IMR-90 (cell line): Measurements from ENCODE around the gene CRYBG3. TPM values are rescaled to one million over a fixed set of nuclear protein-coding genes. Genes with fewer than 3 reads are reported as not detected.

Experiments used
- ATAC-seq: fragments of 200-7000 bp; cut with Tn5 transposase; 2 replicates; pipeline ENCODE4 v1.9.1; 2020; ENCODE audit warnings: low read depth, mild to moderate bottlenecking, moderate library complexity
- BruUV-seq: library from RNA; stranded (reverse); fragments of 400-500 nt; replicated peaks from 2 replicates; lab custom pipeline; 2021; lab: Mats Ljungman, UMichigan
- CTCF ChIA-PET: fragments of 300-600 bp; formaldehyde crosslinking; extraction: SDS; loops from one replicate; lab custom pipeline; 2021; ENCODE audit warnings: antibody characterized with exemption; lab: Yijun Ruan, JAX
- POLR2A ChIA-PET: fragments of 300-600 bp; sonication (Branson Sonifier 250); formaldehyde crosslinking; loops from one replicate; lab custom pipeline; 2022; ENCODE audit warnings: antibody characterized with exemption; ENCODE audit not compliant: unreplicated experiment; lab: Charles Lee
- DNase-seq: peaks from one replicate; pipeline ENCODE4 v3.0.0; 2013
- H2AFZ ChIP-seq: replicated peaks from 2 replicates; pipeline ENCODE3; 2013; ENCODE audit warnings: low read length, mild to moderate bottlenecking; ENCODE audit not compliant: poor library complexity
- H2AK5ac ChIP-seq: 2 replicates; pipeline ENCODE4 v1.6.1; 2013; ENCODE audit warnings: low read depth, low read length, inconsistent platforms
- H2AK9ac ChIP-seq: replicated peaks from 2 replicates; pipeline ENCODE3; 2013; ENCODE audit warnings: mild to moderate bottlenecking, low read depth, low read length, moderate library complexity; ENCODE audit not compliant: poor library complexity
- H2BK120ac ChIP-seq: 2 replicates; pipeline ENCODE4 v1.6.1; 2013; ENCODE audit warnings: low read depth, low read length, inconsistent platforms
- H2BK15ac ChIP-seq: 3 replicates; pipeline ENCODE4 v1.6.1; 2013; ENCODE audit warnings: low read depth, low read length, inconsistent platforms
- H2BK20ac ChIP-seq: 2 replicates; pipeline ENCODE4 v1.6.1; 2013; ENCODE audit warnings: low read depth, mild to moderate bottlenecking, inconsistent platforms, low read length, moderate library complexity
- H2BK5ac ChIP-seq: 2 replicates; pipeline ENCODE4 v1.6.1; 2013; ENCODE audit warnings: mild to moderate bottlenecking, low read depth, low read length, inconsistent platforms; ENCODE audit not compliant: poor library complexity, severe bottlenecking
- H3K14ac ChIP-seq: replicated peaks from 2 replicates; pipeline ENCODE4 v1.6.1; 2013; ENCODE audit warnings: low read depth, low read length, inconsistent platforms
- H3K18ac ChIP-seq: 2 replicates; pipeline ENCODE4 v1.6.1; 2013; ENCODE audit warnings: low read depth, low read length, control low read depth
- H3K23ac ChIP-seq: 2 replicates; pipeline ENCODE4 v1.6.1; 2013; ENCODE audit warnings: low read depth, low read length, inconsistent platforms
- H3K27ac ChIP-seq: 2 replicates; pipeline ENCODE4 v1.5.1; 2013; ENCODE audit warnings: mild to moderate bottlenecking, control low read depth, low read length; ENCODE audit not compliant: insufficient read depth
- H3K27me3 ChIP-seq: 2 replicates; pipeline ENCODE4 v1.6.1; 2013; ENCODE audit warnings: low read length; ENCODE audit not compliant: control insufficient read depth, insufficient read depth
- H3K36me3 ChIP-seq: 2 replicates; pipeline ENCODE4 v1.6.1; 2013; ENCODE audit warnings: low read length, mixed read lengths; ENCODE audit not compliant: control insufficient read depth, insufficient read depth
- H3K4ac ChIP-seq: 2 replicates; pipeline ENCODE4 v1.6.1; 2013; ENCODE audit warnings: low read depth, low read length, inconsistent platforms
- H3K4me1 ChIP-seq: 2 replicates; pipeline ENCODE4 v1.6.1; 2013; ENCODE audit warnings: low read length, mixed read lengths; ENCODE audit not compliant: control insufficient read depth, insufficient read depth
- H3K4me2 ChIP-seq: 2 replicates; pipeline ENCODE4 v1.6.1; 2013; ENCODE audit warnings: low read depth, mild to moderate bottlenecking, control low read depth, low read length, moderate library complexity
- H3K4me3 ChIP-seq: 2 replicates; pipeline ENCODE4 v1.5.1; 2013; ENCODE audit warnings: low read depth, mild to moderate bottlenecking, control low read depth, low read length, moderate library complexity; ENCODE audit not compliant: insufficient read depth
- H3K56ac ChIP-seq: 2 replicates; pipeline ENCODE4 v1.6.1; 2013; ENCODE audit warnings: low read length, inconsistent platforms; ENCODE audit not compliant: insufficient read depth; ENCODE audit errors: extremely low read depth
- H3K79me1 ChIP-seq, 2 experiments: 2 replicates each; pipeline ENCODE4 v1.6.1; 2013; ENCODE audit warnings: low read length in 2 of 2, inconsistent platforms in 1 of 2, low read depth in 1 of 2
- H3K9ac ChIP-seq: 2 replicates; pipeline ENCODE4 v1.6.1; 2013; ENCODE audit warnings: low read depth, low read length, control low read depth
- H3K9me1 ChIP-seq: 2 replicates; pipeline ENCODE4 v1.6.1; 2013; ENCODE audit warnings: low read length, inconsistent platforms; ENCODE audit not compliant: insufficient read depth
- H3K9me3 ChIP-seq: 2 replicates; pipeline ENCODE4 v1.6.1; 2013; ENCODE audit warnings: low read length; ENCODE audit not compliant: control insufficient read depth, insufficient read depth
- H4K20me1 ChIP-seq: 2 replicates; pipeline ENCODE4 v1.6.1; 2013; ENCODE audit warnings: low read length, inconsistent platforms; ENCODE audit not compliant: insufficient read depth
- H4K5ac ChIP-seq: 2 replicates; pipeline ENCODE4 v1.6.1; 2013; ENCODE audit warnings: mild to moderate bottlenecking, low read depth, low read length, control low read depth
- H4K8ac ChIP-seq, 2 experiments: 2 replicates each; pipeline ENCODE4 v1.6.1; 2013; ENCODE audit warnings: low read depth in 2 of 2, low read length in 2 of 2, control low read depth in 1 of 2, inconsistent platforms in 1 of 2
- H4K91ac ChIP-seq: 2 replicates; pipeline ENCODE4 v1.6.1; 2013; ENCODE audit warnings: low read depth, low read length, inconsistent platforms; ENCODE audit not compliant: insufficient read depth
- BHLHE40 ChIP-seq: fragments of 150-350 bp; IDR thresholded peaks from 2 replicates; pipeline ENCODE4 v1.6.1; 2016; ENCODE audit warnings: mild to moderate bottlenecking, low read depth, low read length
- CEBPB ChIP-seq: IDR thresholded peaks from 2 replicates; pipeline ENCODE4 v1.6.1; 2012; ENCODE audit warnings: low read depth, low read length, improper control_type of control experiment
- CHD1 ChIP-seq: IDR thresholded peaks from 2 replicates; pipeline ENCODE4 v1.6.1; 2012; ENCODE audit warnings: low read depth, low read length, improper control_type of control experiment
- FOS ChIP-seq: fragments of 150-350 bp; IDR thresholded peaks from 2 replicates; pipeline ENCODE4 v1.6.1; 2016; ENCODE audit warnings: low read depth, low read length
- MAFK ChIP-seq: IDR thresholded peaks from 2 replicates; pipeline ENCODE4 v1.6.1; 2012; ENCODE audit warnings: low read depth, low read length, improper control_type of control experiment
- MAZ ChIP-seq: IDR thresholded peaks from 2 replicates; pipeline ENCODE4 v1.6.1; 2012; ENCODE audit warnings: low read depth, mild to moderate bottlenecking, low read length, improper control_type of control experiment, moderate library complexity, borderline replicate concordance
- MXI1 ChIP-seq: IDR thresholded peaks from 2 replicates; pipeline ENCODE4 v1.6.1; 2012; ENCODE audit warnings: low read depth, mild to moderate bottlenecking, low read length, moderate library complexity, borderline replicate concordance
- NFE2L2 ChIP-seq: fragments of 150-350 bp; IDR thresholded peaks from 2 replicates; pipeline ENCODE4 v1.6.1; 2016; ENCODE audit warnings: low read depth, mild to moderate bottlenecking, low read length
- POLR2A ChIP-seq: IDR thresholded peaks from 2 replicates; pipeline ENCODE4 v1.6.1; 2012; ENCODE audit warnings: mild to moderate bottlenecking, low read depth, low read length
- RAD21 ChIP-seq: IDR thresholded peaks from 2 replicates; pipeline ENCODE4 v1.6.1; 2012; ENCODE audit warnings: low read length, improper control_type of control experiment
- RCOR1 ChIP-seq: IDR thresholded peaks from 2 replicates; pipeline ENCODE4 v1.6.1; 2012; ENCODE audit warnings: mild to moderate bottlenecking, low read length, improper control_type of control experiment; ENCODE audit not compliant: insufficient replicate concordance
- RFX5 ChIP-seq: IDR thresholded peaks from 2 replicates; pipeline ENCODE4 v1.8.0; 2012; ENCODE audit warnings: low read depth, mild to moderate bottlenecking, low read length, moderate library complexity
- SMC3 ChIP-seq: fragments of 150-350 bp; IDR thresholded peaks from 2 replicates; pipeline ENCODE4 v1.6.1; 2016; ENCODE audit warnings: low read depth, mild to moderate bottlenecking, antibody characterized with exemption, low read length, moderate library complexity
- WGBS, 2 experiments: methylation state at CpG; one replicate each; pipeline versions ENCODE4 v1.1.5 to v1.1.7; 2013; ENCODE audit warnings: missing lambda C conversion rate in 2 of 2; ENCODE audit not compliant: insufficient read length in 1 of 2; ENCODE audit errors: extremely low coverage in 2 of 2; 5-methylcytosine and 5-hydroxymethylcytosine counted together
- dilution Hi-C: fragments of 300-500 bp; cut with HindIII; formaldehyde crosslinking; loops from one replicate; pipeline ENCODE4 v1.14.3; 2018; ENCODE audit warnings: low sequenced_read_pairs; ENCODE audit not compliant: unreplicated experiment
- in situ Hi-C: fragments of 300-500 bp; cut with MboI; formaldehyde crosslinking; loops from 3 replicates; pipeline ENCODE4 v1.14.3; 2019; ENCODE audit warnings: low sequenced_read_pairs, inconsistent platforms, mixed read lengths
- intact Hi-C: fragments of 100-400 bp; cut with micrococcal nuclease; formaldehyde crosslinking; loops from 2 replicates; pipeline ENCODE4 v1.10.0; 2022
- polyA plus RNA-seq, 3 experiments: library from polyadenylated mRNA; depleted of rRNA; stranded (reverse); fragments of >200 nt; gene quantifications; 2 replicates each; pipeline ENCODE4 v1.2.3, GENCODE V29; 2012; ENCODE audit warnings: low replicate concordance in 1 of 3
- total RNA-seq: library from RNA; depleted of rRNA; stranded (reverse); fragments of >200 nt; gene quantifications from 2 replicates; pipeline ENCODE4 v1.2.3, GENCODE V29; 2012
- TF ChIP-seq, protein P1 (sequence below): fragments of 150-350 bp; IDR thresholded peaks from 2 replicates; pipeline ENCODE4 v1.6.1; 2017; ENCODE audit warnings: mild to moderate bottlenecking, antibody characterized with exemption, low read length, low read depth
- TF ChIP-seq, protein P2 (sequence below): fragments of 150-350 bp; IDR thresholded peaks from 2 replicates; pipeline ENCODE4 v1.6.1; 2016; ENCODE audit warnings: low read depth, mild to moderate bottlenecking, low read length, moderate library complexity, borderline replicate concordance
- TF ChIP-seq, protein P3 (sequence below): conservative IDR thresholded peaks from 2 replicates; pipeline ENCODE4 v1.5.1; 2012; ENCODE audit warnings: mild to moderate bottlenecking, low read depth, low read length, improper control_type of control experiment

CRYBG3 gene
- total and polyA plus RNA-seq, 2 of the 4 experiments (the other 2 are of a cell fraction) = 4.9 to 26.2 TPM

DNA sequence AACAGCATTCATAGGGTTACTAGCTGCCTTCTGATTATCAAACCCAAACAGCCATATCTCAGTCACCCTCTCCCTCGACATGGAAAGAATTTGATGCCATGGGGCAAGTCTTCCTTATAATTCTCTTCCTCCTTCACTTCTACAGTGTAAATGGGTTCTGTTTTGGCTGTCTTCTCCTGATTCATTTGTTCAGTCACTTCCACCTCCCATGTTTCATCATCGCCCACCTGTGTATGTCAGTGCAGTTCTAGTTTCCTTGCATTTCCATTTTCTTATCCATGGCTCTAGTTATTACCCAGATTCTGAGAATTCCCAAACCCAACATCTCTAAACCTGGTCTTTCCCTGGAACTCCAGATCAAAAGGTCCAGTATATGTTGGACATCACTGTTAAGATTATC is 109.4 kb downstream of the CRYBG3 start:
- Histone ChIP-seq H3K9me1 (no peaks in the 10 kb centered on the region), H4K5ac (no peak overlapping the region), H3K36me3 (peaks cover 14% of the 10 kb centered on the region), H3K14ac (no peak overlapping the region), H2AFZ (no peak overlapping the region), H3K56ac (no peak overlapping the region), H3K4ac (no peak overlapping the region), H3K27me3 (no peaks in the 10 kb centered on the region), H3K4me1 (no peaks in the 10 kb centered on the region; the same call in 1 of the 2 replicates), H4K91ac (no peak overlapping the region), H2BK20ac (no peak overlapping the region), H3K23ac (no peak overlapping the region), H2BK15ac (no peak overlapping the region), H3K4me3 (no peak overlapping the region), H3K18ac (no peak overlapping the region), H2AK9ac (no peak overlapping the region), H3K27ac (no peak overlapping the region), H2BK120ac (no peak overlapping the region), H2AK5ac (no peak overlapping the region), H3K9me3 (no peaks in the 10 kb centered on the region), H4K8ac (no peak overlapping the region), H3K4me2 (no peak overlapping the region), H2BK5ac (no peak overlapping the region), H3K9ac (no peak overlapping the region), H4K20me1 (no peaks in the 10 kb centered on the region), H3K79me1 (no peaks in the 10 kb centered on the region)
- ChIA-PET CTCF (no interaction called here), POLR2A (no interaction called here)
- DNase-seq (no peak), ATAC-seq (no peak)
- WGBS, 2 experiments = no CpG with 5 or more reads among the region's 2 CpGs
- in situ Hi-C loops = no loop called here
- no TSS peak for BruUV-seq
- dilution Hi-C loops = no loop called here
- TF ChIP-seq SMC3 (no peak), RFX5 (no peak), NFE2L2 (no peak), MAFK (no peak), MAZ (no peak), CHD1 (no peak), BHLHE40 (no peak), RAD21 (no peak), FOS (no peak), MXI1 (no peak), RCOR1 (no peak), CEBPB (no peak), POLR2A (no peak)
- TF ChIP-seq, protein P1, sequence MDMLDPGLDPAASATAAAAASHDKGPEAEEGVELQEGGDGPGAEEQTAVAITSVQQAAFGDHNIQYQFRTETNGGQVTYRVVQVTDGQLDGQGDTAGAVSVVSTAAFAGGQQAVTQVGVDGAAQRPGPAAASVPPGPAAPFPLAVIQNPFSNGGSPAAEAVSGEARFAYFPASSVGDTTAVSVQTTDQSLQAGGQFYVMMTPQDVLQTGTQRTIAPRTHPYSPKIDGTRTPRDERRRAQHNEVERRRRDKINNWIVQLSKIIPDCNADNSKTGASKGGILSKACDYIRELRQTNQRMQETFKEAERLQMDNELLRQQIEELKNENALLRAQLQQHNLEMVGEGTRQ = no peak
- TF ChIP-seq, protein P2, sequence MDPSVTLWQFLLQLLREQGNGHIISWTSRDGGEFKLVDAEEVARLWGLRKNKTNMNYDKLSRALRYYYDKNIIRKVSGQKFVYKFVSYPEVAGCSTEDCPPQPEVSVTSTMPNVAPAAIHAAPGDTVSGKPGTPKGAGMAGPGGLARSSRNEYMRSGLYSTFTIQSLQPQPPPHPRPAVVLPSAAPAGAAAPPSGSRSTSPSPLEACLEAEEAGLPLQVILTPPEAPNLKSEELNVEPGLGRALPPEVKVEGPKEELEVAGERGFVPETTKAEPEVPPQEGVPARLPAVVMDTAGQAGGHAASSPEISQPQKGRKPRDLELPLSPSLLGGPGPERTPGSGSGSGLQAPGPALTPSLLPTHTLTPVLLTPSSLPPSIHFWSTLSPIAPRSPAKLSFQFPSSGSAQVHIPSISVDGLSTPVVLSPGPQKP = no peak
- TF ChIP-seq, protein P3, sequence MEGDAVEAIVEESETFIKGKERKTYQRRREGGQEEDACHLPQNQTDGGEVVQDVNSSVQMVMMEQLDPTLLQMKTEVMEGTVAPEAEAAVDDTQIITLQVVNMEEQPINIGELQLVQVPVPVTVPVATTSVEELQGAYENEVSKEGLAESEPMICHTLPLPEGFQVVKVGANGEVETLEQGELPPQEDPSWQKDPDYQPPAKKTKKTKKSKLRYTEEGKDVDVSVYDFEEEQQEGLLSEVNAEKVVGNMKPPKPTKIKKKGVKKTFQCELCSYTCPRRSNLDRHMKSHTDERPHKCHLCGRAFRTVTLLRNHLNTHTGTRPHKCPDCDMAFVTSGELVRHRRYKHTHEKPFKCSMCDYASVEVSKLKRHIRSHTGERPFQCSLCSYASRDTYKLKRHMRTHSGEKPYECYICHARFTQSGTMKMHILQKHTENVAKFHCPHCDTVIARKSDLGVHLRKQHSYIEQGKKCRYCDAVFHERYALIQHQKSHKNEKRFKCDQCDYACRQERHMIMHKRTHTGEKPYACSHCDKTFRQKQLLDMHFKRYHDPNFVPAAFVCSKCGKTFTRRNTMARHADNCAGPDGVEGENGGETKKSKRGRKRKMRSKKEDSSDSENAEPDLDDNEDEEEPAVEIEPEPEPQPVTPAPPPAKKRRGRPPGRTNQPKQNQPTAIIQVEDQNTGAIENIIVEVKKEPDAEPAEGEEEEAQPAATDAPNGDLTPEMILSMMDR = no peak
- intact Hi-C loops = no loop called here
